ENCODE data around the gene BEND6.

DNA sequence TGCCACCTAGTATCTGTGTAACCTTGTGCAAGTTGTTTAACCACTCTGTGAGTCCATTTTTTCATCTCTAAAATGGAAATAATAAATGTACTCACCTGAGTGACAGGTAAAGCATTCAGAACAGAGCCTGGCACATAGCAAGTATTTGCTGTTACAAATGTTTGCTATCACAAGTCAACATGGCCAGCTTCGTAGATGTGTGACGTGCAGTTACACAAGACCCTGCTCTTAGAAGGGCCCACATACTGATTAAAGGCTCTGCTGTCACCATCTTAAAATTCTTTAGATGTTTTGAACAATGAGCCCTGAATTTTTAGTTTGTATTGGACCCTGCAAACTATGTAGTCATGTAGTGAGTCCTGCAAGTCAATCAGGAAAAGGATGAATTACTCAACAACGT, 51.2 kb downstream of the BEND6 start:
- TF ChIP-seq, protein P1, sequence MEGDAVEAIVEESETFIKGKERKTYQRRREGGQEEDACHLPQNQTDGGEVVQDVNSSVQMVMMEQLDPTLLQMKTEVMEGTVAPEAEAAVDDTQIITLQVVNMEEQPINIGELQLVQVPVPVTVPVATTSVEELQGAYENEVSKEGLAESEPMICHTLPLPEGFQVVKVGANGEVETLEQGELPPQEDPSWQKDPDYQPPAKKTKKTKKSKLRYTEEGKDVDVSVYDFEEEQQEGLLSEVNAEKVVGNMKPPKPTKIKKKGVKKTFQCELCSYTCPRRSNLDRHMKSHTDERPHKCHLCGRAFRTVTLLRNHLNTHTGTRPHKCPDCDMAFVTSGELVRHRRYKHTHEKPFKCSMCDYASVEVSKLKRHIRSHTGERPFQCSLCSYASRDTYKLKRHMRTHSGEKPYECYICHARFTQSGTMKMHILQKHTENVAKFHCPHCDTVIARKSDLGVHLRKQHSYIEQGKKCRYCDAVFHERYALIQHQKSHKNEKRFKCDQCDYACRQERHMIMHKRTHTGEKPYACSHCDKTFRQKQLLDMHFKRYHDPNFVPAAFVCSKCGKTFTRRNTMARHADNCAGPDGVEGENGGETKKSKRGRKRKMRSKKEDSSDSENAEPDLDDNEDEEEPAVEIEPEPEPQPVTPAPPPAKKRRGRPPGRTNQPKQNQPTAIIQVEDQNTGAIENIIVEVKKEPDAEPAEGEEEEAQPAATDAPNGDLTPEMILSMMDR (conservative IDR thresholded peaks at IDR 0.05), result no peak
- TF ChIP-seq ZFX (IDR thresholded peaks at IDR 0.05), result no peak

All from C4-2B (cell line).